Nephron progenitor cell (in vitro differentiated cells): ENCODE results near the gene PLB1.

Experiments
- DNase-seq: peaks from one replicate; pipeline ENCODE4 v3.0.0; 2021
- H3K27ac Mint-ChIP-seq: 2 replicates; pipeline ENCODE4 v1.8.0; 2021; ENCODE audit warnings: mild to moderate bottlenecking, moderate library complexity, mixed read lengths
- H3K27me3 Mint-ChIP-seq: 2 replicates; pipeline ENCODE4 v1.8.0; 2021; ENCODE audit warnings: mild to moderate bottlenecking, low read depth, mixed read lengths; ENCODE audit not compliant: poor library complexity
- H3K36me3 Mint-ChIP-seq: 2 replicates; pipeline ENCODE4 v1.8.0; 2021; ENCODE audit warnings: low read depth, mixed read lengths
- H3K4me1 Mint-ChIP-seq: 2 replicates; pipeline ENCODE4 v1.8.0; 2021; ENCODE audit warnings: mixed read lengths
- H3K4me3 Mint-ChIP-seq: 2 replicates; pipeline ENCODE4 v1.8.0; 2021; ENCODE audit warnings: mild to moderate bottlenecking, moderate library complexity, mixed read lengths
- H3K9me3 Mint-ChIP-seq: 2 replicates; pipeline ENCODE4 v1.8.0; 2021; ENCODE audit warnings: mild to moderate bottlenecking, moderate library complexity, mixed read lengths
- CTCF ChIP-seq: fragments of 200-600 bp; sonication (generic); IDR thresholded peaks from 2 replicates; pipeline ENCODE4 v1.5.0; 2021; ENCODE audit warnings: antibody characterized with exemption

PLB1 gene

GRCh38 chr2:28687171-28687570, 191.3 kb downstream of the PLB1 start:
- no peak for TF ChIP-seq CTCF
- peaks cover 71% of the 10 kb centered on the region for H3K4me1 Mint-ChIP-seq
- no peak overlapping the region for H3K4me3 Mint-ChIP-seq
- no peak for DNase-seq
- no peak overlapping the region for H3K27ac Mint-ChIP-seq
- H3K9me3 Mint-ChIP-seq: peaks cover 4% of the 10 kb centered on the region
- no peaks in the 10 kb centered on the region for H3K36me3 Mint-ChIP-seq
- peaks cover 4% of the 10 kb centered on the region for H3K27me3 Mint-ChIP-seq

- peaks cover 71% of the 10 kb centered on the region for H3K4me1 Mint-ChIP-seq
- H3K27ac Mint-ChIP-seq: no peak overlapping the region
- H3K4me3 Mint-ChIP-seq: no peak overlapping the region
- H3K9me3 Mint-ChIP-seq: peaks cover 4% of the 10 kb centered on the region
- no peak for DNase-seq
- no peak for TF ChIP-seq CTCF
- H3K27me3 Mint-ChIP-seq: peaks cover 4% of the 10 kb centered on the region
- no peaks in the 10 kb centered on the region for H3K36me3 Mint-ChIP-seq
Observed at GRCh38 chr2:28687640-28688385, 192.0 kb downstream of the PLB1 start.

GRCh38 chr2:28688818-28689217, 193.0 kb downstream of the PLB1 start:
- no peaks in the 10 kb centered on the region for H3K36me3 Mint-ChIP-seq
- H3K27me3 Mint-ChIP-seq: peaks cover 4% of the 10 kb centered on the region
- H3K4me3 Mint-ChIP-seq: no peak overlapping the region
- H3K4me1 Mint-ChIP-seq: peaks cover 71% of the 10 kb centered on the region
- no peak for TF ChIP-seq CTCF
- no peak for DNase-seq
- H3K27ac Mint-ChIP-seq: peak overlapping the region; percentile 13
- peaks cover 4% of the 10 kb centered on the region for H3K9me3 Mint-ChIP-seq

GRCh38 chr2:28689771-28690170, 193.9 kb downstream of the PLB1 start:
- no peak for TF ChIP-seq CTCF
- H3K4me1 Mint-ChIP-seq: peaks cover 71% of the 10 kb centered on the region
- no peak overlapping the region for H3K4me3 Mint-ChIP-seq
- no peak for DNase-seq
- H3K27me3 Mint-ChIP-seq: peaks cover 8% of the 10 kb centered on the region
- H3K9me3 Mint-ChIP-seq: peaks cover 4% of the 10 kb centered on the region
- no peak overlapping the region for H3K27ac Mint-ChIP-seq
- no peaks in the 10 kb centered on the region for H3K36me3 Mint-ChIP-seq

- no peak overlapping the region for H3K4me3 Mint-ChIP-seq
- peaks cover 80% of the 10 kb centered on the region for H3K4me1 Mint-ChIP-seq
Observed at GRCh38 chr2:28692411-28692810, 196.6 kb downstream of the PLB1 start.

More at GRCh38 chr2:28692411-28692810, 196.6 kb downstream of the PLB1 start:
- Mint-ChIP-seq H3K27me3 (peaks cover 14% of the 10 kb centered on the region), H3K27ac (peak overlapping the region; percentile 95), H3K9me3 (no peaks in the 10 kb centered on the region), H3K36me3 (no peaks in the 10 kb centered on the region)
- DNase-seq: no peak
- TF ChIP-seq CTCF: no peak
